CD4-positive, alpha-beta T cell treated with Interleukin-21 for 1 hour (primary cell): Measurements from ENCODE around the gene BAZ1B.
"Not testable (repeated sequence)": the region's sequence is repeated elsewhere in the genome, so short reads cannot be mapped to it uniquely, and the experiment has no call there.

Source experiments
- DNase-seq: peaks from one replicate; pipeline ENCODE4 v3.0.0-alpha.2; 2020

Gene BAZ1B

DNA sequence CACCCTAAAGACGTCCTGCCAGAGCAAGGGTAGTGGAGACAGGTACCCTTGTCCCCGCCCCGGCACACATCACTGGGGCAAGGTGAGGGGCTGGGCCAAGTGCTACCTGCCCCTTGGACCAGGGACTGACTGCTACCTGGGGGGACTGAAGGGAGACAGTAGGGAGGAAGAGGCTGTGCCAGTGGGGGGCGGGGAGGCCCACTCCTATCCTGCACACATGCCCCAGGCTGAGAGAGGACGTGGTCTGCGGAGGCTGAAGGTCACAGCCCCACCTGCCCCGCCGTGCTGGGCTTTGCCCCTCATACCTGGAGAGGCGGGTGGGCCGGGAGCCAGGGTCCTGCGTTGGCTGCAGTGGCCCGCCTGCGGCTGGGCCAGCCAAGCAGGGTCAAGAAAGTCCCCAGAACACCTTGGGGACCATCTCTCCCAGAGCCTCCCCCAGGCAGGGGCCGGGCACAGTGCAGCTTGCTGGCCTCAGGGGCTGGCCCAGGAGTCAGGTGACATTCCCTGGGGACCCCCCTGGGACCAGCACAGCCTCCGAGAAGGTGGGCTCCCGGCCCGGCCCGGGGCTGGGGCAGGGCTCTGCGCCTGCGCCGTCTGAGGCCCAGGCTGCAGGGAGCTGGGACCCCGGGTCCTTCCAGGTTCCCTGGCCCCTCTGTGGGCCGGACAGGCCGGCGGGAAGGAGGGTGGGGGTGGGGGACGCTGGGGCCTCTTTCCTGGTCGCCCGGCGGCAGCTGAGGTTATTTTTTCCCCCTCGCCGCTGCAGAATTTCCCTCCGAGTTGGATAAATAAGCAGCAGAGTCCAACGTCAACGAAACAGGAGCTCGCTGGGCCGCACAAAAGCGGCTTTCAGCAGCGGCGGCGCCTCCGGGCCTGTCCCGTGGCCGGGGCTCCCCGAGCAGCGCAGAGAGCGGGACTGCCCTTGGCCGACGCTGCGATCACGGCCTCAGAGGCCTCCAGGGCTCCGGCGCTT is 98.3 kb downstream of the BAZ1B start:
- no peak for DNase-seq

DNA sequence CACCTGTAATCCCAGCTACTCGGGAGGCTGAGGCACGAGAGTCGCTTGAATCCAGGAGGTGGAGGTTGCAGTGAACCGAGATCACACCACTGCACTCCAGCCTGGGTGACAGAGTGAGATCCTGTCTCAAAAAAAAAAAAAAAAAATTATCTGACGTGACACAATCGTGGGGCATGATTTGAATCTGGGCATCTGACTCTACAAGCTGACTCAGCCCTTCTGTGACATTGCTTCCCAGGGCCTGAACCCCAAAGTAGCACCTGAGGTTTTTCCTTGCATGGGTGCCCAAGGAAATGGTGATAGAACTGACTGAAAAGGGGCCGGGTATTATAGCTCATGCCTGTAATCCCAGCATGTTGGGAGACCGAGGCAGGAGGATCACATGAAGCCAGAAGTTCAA is 101.5 kb downstream of the BAZ1B start:
- not testable (repeated sequence) for DNase-seq

DNA sequence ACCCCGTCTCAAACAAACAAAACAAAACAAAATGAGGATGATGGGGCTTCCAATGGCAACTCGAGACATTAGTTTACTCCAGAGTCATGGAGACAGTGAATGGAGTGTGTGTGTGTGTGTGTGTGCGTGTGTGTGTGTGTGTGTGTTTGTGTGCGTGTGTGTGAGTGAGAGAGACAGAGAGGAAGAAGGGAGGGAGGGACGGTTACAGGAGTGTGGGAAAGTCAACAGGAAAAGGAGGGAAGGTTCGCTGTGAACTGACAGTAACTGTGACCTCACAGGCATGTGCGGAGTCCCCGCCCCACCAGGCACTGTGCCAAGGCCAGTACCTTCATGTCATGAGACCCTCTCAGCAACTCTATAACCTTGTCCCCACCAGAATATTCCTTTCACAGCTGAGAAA is 102.1 kb downstream of the BAZ1B start:
- DNase-seq: not testable (repeated sequence)

DNA sequence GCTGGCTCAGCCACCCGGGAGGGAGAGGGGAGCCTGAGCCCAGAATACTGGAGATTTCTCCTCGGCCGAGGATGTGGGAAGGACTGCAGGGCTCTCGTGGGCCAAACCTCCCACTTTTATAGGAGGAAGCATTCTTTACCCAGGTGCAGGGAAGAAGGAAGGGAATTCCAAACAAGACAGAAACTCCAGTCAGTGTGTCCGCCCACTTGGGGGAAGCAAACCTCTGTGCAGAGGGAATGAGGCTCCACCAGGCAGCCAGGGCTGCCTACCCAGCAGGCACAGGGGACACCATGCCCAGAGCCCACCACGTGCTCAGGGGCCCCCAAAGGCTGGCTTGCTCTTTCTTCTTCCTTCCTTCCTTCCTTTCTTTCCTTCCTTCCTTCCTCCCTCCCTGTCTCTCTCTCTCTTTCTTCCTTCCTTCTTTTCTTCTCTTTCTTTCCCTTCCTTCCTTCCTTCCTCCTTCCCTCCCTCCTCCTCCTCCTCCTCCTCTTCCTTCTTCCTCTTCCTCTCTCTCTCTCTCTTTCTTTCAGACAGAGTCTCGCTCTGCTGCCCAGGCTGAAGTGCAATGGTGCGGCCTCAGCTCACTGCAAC is 103.9 kb downstream of the BAZ1B start:
- no peak for DNase-seq

DNA sequence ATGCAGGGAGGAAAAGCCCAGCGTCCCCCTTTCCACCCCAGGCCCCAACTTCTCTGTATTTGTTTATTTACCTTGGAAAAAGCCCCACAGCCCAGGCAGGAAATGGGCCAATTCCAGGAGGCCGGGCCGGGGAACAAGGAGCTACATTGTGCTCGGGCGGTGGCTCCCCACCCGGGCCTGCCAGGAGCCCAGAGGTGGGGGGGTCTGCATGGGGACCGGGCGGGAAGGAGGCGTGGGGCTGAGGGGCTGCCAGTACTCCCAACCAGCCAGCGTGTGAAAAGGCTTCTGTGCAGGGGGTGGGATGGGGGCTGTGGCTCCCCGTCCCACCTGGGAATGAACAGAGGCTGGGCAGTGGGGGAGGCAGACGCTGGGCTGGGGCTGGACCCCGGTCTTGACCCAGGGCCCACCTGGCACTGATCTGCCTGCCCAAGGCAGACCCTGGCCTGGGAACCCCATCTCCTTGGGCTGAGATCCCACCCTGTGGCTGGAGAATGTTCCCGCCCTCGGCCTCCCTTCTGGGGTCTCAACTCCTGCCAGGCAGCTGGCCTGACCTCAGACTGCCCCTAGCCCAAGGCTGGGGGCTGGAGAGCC is 111.5 kb downstream of the BAZ1B start:
- not testable (repeated sequence) for DNase-seq

DNA sequence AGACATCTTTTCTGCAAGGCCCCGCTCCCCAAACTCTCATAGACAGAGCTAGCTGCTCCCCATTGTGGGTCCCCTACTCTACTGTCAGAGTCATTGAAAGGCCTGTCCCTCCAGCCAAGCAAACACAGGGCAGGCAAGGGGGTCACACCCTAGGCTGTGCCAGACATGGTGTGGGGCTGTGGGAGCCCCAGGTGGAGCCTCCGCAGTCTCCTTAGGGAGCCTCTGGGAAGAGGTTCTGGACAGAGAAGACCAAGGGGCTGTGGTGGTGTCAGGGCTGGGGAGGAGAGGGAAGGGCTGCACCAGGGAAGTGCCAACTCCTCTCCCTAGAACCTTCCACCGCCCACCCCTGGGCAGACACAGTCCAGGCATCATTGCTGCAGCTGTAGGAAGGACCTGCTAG is 117.2 kb downstream of the BAZ1B start:
- DNase-seq: not testable (repeated sequence)

DNA sequence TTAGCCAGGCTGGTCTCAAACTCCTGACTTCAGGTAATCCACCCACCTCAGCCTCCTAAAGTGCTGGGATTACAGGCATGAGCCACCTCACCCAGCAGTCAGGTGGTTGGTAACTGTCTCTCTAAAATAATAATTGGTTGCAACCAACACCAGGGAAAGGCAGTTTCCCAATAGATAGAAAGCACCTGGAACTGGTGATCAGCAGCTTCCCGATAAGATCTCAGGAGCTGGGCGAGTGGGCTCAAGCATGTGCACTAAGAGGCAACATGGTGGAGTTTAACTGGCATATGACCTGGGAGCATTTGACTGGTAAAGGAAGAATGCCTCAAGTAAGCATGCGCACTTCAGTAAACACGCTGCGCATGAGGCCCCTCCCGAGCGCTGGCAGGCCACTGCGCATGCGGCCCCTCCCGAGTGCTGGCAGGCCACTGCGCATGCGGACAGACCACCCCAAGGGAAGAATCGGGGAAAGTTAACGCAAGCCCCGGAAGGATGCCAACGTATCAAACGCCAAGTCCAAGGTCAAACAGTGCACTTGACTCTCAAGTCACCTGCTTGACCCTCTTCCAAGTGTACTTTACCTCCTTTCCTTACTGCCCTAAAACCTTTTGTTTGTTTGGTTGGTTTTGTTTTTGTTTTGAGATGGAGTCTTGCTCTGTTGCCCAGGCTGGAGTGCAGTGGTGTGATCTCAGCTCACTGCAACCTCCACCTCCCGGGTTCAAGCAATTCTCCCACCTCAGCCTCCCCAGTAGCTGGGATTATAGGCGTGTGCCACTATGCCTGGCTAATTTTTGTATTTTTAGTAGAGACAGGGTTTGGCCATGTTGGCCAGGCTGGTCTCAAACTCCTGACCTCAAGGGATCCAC is 122.7 kb downstream of the BAZ1B start:
- DNase-seq: peak; percentile 79

DNA sequence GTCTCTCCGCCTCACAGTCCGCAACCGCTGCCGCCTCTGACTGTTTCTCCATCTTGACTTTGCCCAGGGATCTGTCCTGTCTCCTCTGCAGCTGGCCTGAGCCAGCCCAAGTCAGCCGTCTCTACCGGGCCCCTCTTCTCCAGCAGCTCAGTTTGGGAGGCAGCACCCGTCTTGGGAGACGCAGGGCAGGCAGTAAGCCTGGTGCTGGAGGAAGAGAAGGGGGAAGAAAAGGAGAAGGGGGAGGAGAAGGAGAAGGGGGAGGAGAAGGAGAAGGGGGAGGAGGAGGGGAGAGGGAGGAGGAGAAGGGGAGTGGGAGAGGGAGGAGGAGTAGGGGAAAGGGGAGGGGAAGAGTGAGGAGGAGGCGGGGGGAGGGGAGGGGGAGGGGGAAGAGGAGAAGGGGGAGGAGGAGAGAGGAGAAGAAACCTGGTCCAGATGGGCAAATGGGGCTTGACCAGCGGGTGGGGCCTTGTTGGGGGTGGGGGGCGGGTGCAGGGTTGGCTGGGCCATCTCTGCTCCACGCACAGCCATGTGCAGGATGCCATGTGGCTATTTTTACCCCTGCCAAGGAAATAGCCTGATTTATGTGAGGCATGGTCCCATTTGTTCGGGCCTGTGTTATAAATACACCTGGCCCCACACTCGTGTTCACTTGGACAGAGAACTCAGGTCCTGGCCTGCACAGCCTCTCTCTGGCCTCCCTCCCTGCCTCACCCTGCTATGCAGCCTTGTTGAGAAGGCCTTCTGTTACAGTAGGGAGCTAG is 124.4 kb downstream of the BAZ1B start:
- no peak for DNase-seq

DNA sequence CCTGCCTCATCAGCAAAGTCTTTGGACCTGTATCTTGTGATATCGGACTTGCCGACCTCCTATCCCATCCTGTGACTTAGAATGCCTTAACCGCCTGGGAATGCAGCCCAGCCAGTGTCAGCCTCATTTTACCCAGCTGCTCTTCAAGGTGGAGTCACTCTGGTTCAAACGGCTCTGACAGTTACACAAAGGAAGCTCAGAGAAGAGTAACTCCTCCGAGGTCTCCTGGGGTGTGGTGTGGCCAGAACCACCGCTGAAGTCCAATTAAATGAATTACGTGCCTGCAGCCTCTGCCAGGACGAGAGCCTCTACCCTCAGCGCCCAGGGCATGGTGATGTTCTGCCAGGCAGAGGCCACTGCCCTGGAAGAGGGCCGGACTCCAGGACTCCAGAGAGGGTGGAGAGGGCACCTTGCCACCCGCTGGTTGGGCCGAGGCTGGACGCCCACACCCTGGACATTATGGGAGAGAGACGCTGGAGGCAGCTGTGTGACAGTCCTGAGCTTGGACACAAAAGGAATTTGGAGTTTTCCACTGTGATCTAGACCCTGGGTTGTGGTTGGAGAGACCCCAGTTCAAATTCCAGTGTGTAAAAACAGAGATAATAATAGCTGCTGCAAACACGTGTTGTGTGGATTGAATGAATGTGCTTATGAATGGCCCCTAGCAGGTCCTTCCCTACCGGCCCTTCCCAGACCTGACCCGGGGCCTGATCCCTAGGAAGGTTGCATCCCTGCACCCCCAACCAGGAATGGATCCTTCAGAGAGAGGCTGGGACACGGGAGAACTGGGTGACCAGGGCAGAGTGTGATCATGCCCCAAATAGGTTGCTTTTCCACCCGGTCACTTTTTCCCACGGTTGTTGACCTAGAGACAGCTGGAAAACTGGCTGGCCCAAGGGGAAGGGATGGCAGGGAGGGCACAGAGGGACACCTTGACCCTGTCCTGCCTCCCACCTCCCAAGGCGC is 126.3 kb downstream of the BAZ1B start:
- no peak for DNase-seq

DNA sequence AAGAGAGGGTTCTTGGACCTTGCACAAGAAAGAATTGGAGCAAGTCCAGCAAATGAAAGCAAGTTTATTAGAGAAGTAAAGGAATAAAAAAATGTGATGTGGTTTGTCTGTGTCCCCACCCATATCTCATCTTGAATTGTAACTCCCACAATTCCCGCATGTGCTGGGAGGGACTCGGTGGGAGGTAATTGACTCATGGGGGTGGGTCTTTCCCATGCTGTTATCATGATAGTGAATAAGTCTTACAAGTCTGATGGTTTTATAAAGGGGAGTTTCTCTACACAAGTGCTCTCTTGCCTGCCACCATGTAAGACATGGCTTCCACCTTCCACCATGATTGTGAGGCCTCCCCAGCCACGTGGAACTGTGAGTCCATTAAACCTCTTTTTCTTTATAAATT is 127.7 kb downstream of the BAZ1B start:
- DNase-seq: no peak

DNA sequence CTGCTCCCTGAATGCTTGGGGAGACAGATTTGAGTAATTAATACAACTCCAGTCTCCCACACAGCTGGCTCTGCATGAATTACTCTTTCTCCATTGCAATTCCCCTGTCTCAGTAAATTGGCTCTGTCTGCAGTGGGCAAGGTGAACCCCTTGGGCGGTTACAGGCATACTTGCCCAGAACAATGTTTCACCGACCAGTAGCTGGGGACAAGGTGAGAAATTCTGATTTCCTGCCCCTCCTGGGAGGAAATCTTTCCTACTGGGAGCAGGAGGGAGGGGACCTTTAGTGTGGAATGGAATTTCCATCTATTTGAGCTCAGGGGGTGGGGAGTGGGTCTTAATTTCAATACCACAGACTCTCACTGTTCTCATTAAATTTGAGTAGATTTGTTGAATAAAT is 130.7 kb downstream of the BAZ1B start:
- DNase-seq: no peak
